PC-9 (cell line): ENCODE results near the gene IL17D. TPM values are rescaled to one million over a fixed set of nuclear protein-coding genes. Genes with fewer than 3 reads are reported as not detected.

Source experiments
- Bru-seq: library from RNA; stranded (reverse); fragments of 400-500 nt; gene quantifications from one replicate; lab custom pipeline; 2021; lab: Mats Ljungman, UMichigan
- BruChase-seq, 2 experiments: library from RNA; stranded (reverse); fragments of 400-500 nt; gene quantifications; one replicate each; lab custom pipeline; 2021; lab: Mats Ljungman, UMichigan
- BruUV-seq: library from RNA; stranded (reverse); fragments of 400-500 nt; replicated peaks from 2 replicates; lab custom pipeline; 2021; lab: Mats Ljungman, UMichigan
- CTCF ChIA-PET: fragments of 300-600 bp; sonication (Branson Sonifier 250); formaldehyde crosslinking; loops from one replicate; lab custom pipeline; 2022; ENCODE audit warnings: antibody characterized with exemption; lab: Charles Lee
- POLR2A ChIA-PET: fragments of 300-600 bp; sonication (Branson Sonifier 250); formaldehyde crosslinking; loops from one replicate; lab custom pipeline; 2022; ENCODE audit warnings: antibody characterized with exemption; ENCODE audit not compliant: unreplicated experiment; lab: Charles Lee
- DNase-seq, 2 experiments: peaks; one replicate each; pipeline versions ENCODE4 v3.0.0 to v3.0.0-alpha.2; 2015 to 2022; ENCODE audit warnings: mixed read lengths in 1 of 2
- H2AFZ ChIP-seq: fragments of 200-600 bp; sonication (generic); 2 replicates; pipeline ENCODE4 v1.8.1; 2017; ENCODE audit warnings: antibody characterized with exemption
- H3F3A ChIP-seq: fragments of 200-600 bp; sonication (generic); 2 replicates; pipeline ENCODE4 v1.8.1; 2017; ENCODE audit warnings: antibody characterized with exemption, mild to moderate bottlenecking, low read depth; ENCODE audit not compliant: insufficient read depth
- H3K27ac ChIP-seq: fragments of 200-600 bp; sonication (generic); 2 replicates; pipeline ENCODE4 v1.6.1; 2016; ENCODE audit warnings: mixed run types
- H3K27me3 ChIP-seq: fragments of 200-600 bp; sonication (generic); 2 replicates; pipeline ENCODE4 v1.6.1; 2016; ENCODE audit warnings: low read depth, mixed run types; ENCODE audit not compliant: insufficient read depth
- H3K36me3 ChIP-seq: fragments of 200-600 bp; sonication (generic); 2 replicates; pipeline ENCODE4 v1.6.1; 2016; ENCODE audit warnings: low read depth, mixed run types
- H3K4me1 ChIP-seq: fragments of 200-600 bp; sonication (generic); replicated peaks from 2 replicates; pipeline ENCODE4 v1.6.1; 2016; ENCODE audit warnings: mixed run types; ENCODE audit not compliant: insufficient read depth
- H3K4me2 ChIP-seq: fragments of 200-600 bp; sonication (generic); 2 replicates; pipeline ENCODE4 v1.6.1; 2017; ENCODE audit warnings: mixed run types
- H3K4me3 ChIP-seq: fragments of 200-600 bp; sonication (generic); 2 replicates; pipeline ENCODE4 v1.6.1; 2016; ENCODE audit warnings: mixed run types
- H3K79me2 ChIP-seq: fragments of 200-600 bp; sonication (generic); 2 replicates; pipeline ENCODE4 v1.6.1; 2017; ENCODE audit warnings: low read depth, mixed run types
- H3K9me2 ChIP-seq: fragments of 200-600 bp; sonication (generic); 2 replicates; pipeline ENCODE4 v1.8.1; 2017; ENCODE audit warnings: mild to moderate bottlenecking; ENCODE audit not compliant: insufficient read depth
- H3K9me3 ChIP-seq: fragments of 200-600 bp; sonication (generic); 2 replicates; pipeline ENCODE4 v1.8.1; 2016; ENCODE audit warnings: low read depth; ENCODE audit not compliant: insufficient read depth
- H4K20me1 ChIP-seq: fragments of 200-600 bp; sonication (generic); 2 replicates; pipeline ENCODE4 v1.8.1; 2017; ENCODE audit not compliant: insufficient read depth
- EZH2 ChIP-seq: fragments of 200-600 bp; sonication (generic); IDR thresholded peaks from 2 replicates; pipeline ENCODE4 v1.8.0; 2017; ENCODE audit warnings: antibody characterized with exemption, low read depth
- intact Hi-C: fragments of 100-400 bp; cut with micrococcal nuclease; formaldehyde crosslinking; loops from one replicate; pipeline ENCODE4 v1.10.0; 2022; ENCODE audit not compliant: unreplicated experiment
- long read RNA-seq: library from polyadenylated mRNA; stranded (forward); transcript quantifications from one replicate; pipeline ENCODE4 v2.0.0, GENCODE V29; 2022
- total RNA-seq: library from RNA; stranded (reverse); gene quantifications from 2 replicates; pipeline ENCODE4 v1.2.3, GENCODE V29; 2021
- TF ChIP-seq, protein P1 (sequence below): fragments of 200-600 bp; sonication (generic); conservative IDR thresholded peaks from 2 replicates; pipeline ENCODE4 v1.6.1; 2017; ENCODE audit warnings: mixed run types, antibody characterized with exemption, mild to moderate bottlenecking, moderate library complexity

Gene IL17D, protein sequence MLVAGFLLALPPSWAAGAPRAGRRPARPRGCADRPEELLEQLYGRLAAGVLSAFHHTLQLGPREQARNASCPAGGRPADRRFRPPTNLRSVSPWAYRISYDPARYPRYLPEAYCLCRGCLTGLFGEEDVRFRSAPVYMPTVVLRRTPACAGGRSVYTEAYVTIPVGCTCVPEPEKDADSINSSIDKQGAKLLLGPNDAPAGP
- total RNA-seq (0.35 and 0.37 TPM in 2 replicates), Bru-seq, nascent RNA (percentile 17 among the genes with signal in this experiment), BruChase-seq, experiment 1, labeled RNA remaining after a 2-hour chase (percentile 17 among the genes with signal in this experiment), BruChase-seq, experiment 2, labeled RNA remaining after a 6-hour chase (percentile 17 among the genes with signal in this experiment)
- long read RNA-seq, result 0 reads

DNA sequence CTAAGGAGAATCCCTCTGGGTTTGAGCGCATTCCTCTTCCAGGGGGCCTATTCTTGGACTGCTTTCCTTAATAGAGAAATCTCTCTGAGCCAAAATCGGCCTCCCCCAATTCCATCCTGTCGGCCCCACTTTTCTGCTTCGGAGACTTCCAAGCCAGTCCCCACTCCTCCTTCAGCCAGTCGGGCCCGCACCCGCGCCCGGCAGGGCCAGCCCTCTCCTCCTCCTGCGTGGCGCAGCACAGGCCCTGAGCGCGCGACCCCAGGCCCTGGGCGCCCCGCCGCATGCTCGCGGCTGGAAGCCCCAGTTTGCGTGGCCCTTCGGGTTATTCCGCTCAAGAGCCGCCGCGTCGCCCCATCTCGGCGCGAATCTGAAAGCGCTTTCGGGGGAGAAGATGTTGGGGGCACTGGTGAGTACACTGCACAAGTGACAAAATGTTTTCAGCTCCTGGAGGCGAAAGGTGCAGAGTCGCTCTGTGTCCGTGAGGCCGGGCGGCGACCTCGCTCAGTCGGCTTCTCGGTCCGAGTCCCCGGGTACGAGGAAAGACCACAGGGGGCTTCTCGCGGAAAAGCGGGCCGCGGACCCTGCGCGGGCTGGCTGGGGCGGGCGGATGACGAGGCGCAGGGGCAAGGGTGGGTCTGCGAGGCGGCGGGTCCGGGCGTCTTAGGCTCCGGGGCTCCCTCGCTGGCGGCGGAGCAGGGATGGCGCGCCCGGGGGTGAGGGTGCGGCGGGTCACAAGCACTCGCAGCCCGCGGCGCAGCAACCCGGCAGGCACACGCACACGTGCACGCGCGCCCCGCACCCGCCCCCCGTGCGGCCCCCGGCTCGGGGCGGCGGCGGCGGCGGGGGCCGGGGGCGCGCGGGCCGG lies at the start of gene IL17D:
Gene IL17D, plus strand, starts transcription at position 785 of the 865 bp plus-strand sequence. CDS start 303 bp downstream, outside the sequence.
- Histone ChIP-seq H3K4me1 (peaks cover 14% of the 10 kb centered on the region), H3K4me2 (peak within 1 kb of the TSS; percentile 95), H3K27me3 (no peaks in the 10 kb centered on the region), H4K20me1 (no peaks in the 10 kb centered on the region), H2AFZ (peak within 1 kb of the TSS; percentile 94), H3K79me2 (0 out of 2 replicates have a peak, but pooled peaks cover 6% of the 10 kb centered on the region), H3K9me3 (no peaks in the 10 kb centered on the region), H3K36me3 (no peaks in the 10 kb centered on the region), H3K4me3 (peak within 1 kb of the TSS; percentile 77), H3F3A (peaks cover 4% of the 10 kb centered on the region; the same call in 1 of the 2 replicates), H3K27ac (no peak within 1 kb of the TSS), H3K9me2 (no peaks in the 10 kb centered on the region)
- no peak for TF ChIP-seq EZH2
- TF ChIP-seq, protein P1, sequence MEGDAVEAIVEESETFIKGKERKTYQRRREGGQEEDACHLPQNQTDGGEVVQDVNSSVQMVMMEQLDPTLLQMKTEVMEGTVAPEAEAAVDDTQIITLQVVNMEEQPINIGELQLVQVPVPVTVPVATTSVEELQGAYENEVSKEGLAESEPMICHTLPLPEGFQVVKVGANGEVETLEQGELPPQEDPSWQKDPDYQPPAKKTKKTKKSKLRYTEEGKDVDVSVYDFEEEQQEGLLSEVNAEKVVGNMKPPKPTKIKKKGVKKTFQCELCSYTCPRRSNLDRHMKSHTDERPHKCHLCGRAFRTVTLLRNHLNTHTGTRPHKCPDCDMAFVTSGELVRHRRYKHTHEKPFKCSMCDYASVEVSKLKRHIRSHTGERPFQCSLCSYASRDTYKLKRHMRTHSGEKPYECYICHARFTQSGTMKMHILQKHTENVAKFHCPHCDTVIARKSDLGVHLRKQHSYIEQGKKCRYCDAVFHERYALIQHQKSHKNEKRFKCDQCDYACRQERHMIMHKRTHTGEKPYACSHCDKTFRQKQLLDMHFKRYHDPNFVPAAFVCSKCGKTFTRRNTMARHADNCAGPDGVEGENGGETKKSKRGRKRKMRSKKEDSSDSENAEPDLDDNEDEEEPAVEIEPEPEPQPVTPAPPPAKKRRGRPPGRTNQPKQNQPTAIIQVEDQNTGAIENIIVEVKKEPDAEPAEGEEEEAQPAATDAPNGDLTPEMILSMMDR, result no peak
- TSS peak; percentile 61 for BruUV-seq
- intact Hi-C loops, result loop anchor here (5.0 kb wide), 1 partner anchor 594 kb away; no protein-coding TSS in a partner anchor
- DNase-seq, result peak; percentile 5 to 39
- POLR2A ChIA-PET, result no interaction called here
- CTCF ChIA-PET, result no interaction called here

DNA sequence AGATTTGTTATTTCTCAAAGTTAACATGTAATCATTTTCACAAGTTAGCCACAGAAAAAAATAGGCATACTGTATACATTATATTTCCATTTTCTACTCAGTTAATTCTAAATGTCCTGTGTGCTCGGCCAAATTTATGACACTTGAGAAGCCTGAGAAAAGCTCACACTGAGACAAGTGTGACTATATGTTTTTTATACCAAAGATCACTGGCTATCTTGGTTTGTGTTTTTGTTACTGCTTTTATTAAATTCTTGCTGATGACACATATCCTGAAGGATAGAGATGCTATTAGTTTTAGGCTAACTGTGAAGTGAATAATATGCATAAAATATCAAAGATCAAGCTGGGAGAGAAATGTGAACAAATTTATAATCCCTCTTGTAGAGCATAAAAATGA lies 49.3 kb upstream of the IL17D start:
- H3K4me1 ChIP-seq, result no peaks in the 10 kb centered on the region
- H3K9me3 ChIP-seq, result no peaks in the 10 kb centered on the region
- H2AFZ ChIP-seq, result no peak overlapping the region
- H3K27me3 ChIP-seq, result no peaks in the 10 kb centered on the region
- ChIA-PET POLR2A (no interaction called here), CTCF (no interaction called here)
- no peaks in the 10 kb centered on the region for H3F3A ChIP-seq
- H3K4me3 ChIP-seq, result no peak overlapping the region
- DNase-seq, result no peak
- peaks cover 5% of the 10 kb centered on the region for H3K9me2 ChIP-seq
- intact Hi-C loops, result no loop called here
- TF ChIP-seq EZH2, result no peak
- TF ChIP-seq, protein P1, result no peak
- H3K79me2 ChIP-seq, result no peaks in the 10 kb centered on the region
- H4K20me1 ChIP-seq, result no peaks in the 10 kb centered on the region
- no peak overlapping the region for H3K4me2 ChIP-seq
- H3K36me3 ChIP-seq, result no peaks in the 10 kb centered on the region
- H3K27ac ChIP-seq, result no peak overlapping the region
- BruUV-seq, result no TSS peak

DNA sequence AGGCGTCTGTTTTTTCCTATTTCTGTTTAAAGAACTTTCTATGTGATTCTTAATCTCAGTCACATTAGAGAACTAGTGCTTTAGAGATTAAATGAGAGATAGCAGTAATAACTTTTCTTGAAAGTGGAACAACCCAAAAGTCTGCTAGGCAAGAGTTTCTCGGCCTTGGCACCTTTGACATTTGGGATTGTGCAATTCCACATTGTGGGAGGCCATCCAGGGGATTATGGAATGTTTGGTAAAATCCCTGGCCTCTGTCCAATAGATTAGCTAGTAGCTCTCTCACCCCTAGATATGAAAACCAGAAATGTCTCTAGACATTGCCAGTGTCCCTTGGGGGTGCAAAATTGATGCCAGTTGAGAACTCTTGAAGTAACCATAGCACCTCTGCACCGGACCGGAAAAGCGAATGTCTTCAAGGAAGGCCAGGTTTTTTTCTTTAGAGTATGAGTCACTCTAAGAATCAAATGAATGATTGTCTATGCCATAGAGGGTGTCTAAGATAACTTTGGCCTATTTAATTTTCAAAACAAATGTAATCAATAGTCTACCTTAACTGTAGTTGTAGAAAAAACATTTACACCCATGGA lies 45.0 kb upstream of the IL17D start:
- no TSS peak for BruUV-seq
- Histone ChIP-seq H3K4me3 (no peak overlapping the region), H3F3A (no peaks in the 10 kb centered on the region), H3K27ac (no peak overlapping the region), H4K20me1 (no peaks in the 10 kb centered on the region), H3K27me3 (no peaks in the 10 kb centered on the region), H3K9me3 (no peaks in the 10 kb centered on the region), H3K79me2 (no peaks in the 10 kb centered on the region), H3K9me2 (no peaks in the 10 kb centered on the region; the same call in 1 of the 2 replicates), H3K4me1 (no peaks in the 10 kb centered on the region), H3K4me2 (no peak overlapping the region), H3K36me3 (no peaks in the 10 kb centered on the region), H2AFZ (no peak overlapping the region)
- ChIA-PET CTCF (no interaction called here), POLR2A (interaction anchor here (0.6 kb wide), 1 partner anchor 951 kb away, joined by 3 read pairs; no protein-coding TSS in a partner anchor)
- DNase-seq, result no peak
- no peak for TF ChIP-seq EZH2
- TF ChIP-seq, protein P1, result no peak
- intact Hi-C loops, result no loop called here
